ENCODE measurements around the gene G6PC3. TPM values are rescaled to one million over a fixed set of nuclear protein-coding genes. Genes with fewer than 3 reads are reported as not detected.

G6PC3 gene
- total and polyA plus RNA-seq, 3 donors from 2014 or later, result 58.0 to 109 (median 85.5) TPM

DNA sequence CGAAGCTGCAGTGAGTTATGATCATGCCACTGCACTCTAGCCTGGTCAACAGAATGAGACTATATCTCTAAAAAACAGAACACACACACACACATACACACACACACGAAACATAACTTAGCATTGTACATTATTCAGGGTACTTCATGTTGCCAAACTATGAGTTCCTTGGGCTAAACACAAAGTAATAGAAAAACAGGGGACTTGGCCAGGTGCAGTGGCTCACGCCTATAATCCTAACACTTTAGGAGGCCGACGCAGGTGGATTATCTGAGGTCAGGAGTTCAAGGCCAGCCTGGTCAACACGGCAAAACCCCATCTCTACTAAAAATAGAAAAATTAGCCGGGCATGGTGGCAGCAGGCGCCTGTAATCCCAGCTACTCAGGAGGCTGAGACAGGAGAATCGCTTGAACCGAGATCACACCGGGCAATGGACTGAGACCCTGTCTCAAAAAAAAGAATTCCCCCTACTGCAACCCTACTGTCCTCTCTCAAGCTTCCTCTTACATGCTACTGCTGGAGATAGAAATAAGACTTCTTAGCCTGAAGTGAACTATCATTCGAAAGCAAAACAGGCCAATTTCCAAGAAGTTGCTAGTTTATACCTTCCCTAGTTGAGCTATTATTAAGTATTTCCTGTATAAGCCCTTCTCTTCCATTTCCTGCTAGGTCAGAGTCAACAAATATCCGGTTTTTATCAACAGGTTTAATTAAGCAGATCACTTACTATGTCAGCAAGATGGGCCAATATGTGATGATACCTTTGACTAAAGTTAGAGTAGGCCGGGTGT is 11.2 kb upstream of the G6PC3 start:
- peaks cover 2% of the 10 kb centered on the region for H3K4me1 ChIP-seq
- H3K27me3 ChIP-seq, result no peaks in the 10 kb centered on the region
- H3K9me3 ChIP-seq, result no peaks in the 10 kb centered on the region
- TF ChIP-seq POLR2A (IDR thresholded peaks at IDR 0.05), result no peak
- TF ChIP-seq, protein P1, sequence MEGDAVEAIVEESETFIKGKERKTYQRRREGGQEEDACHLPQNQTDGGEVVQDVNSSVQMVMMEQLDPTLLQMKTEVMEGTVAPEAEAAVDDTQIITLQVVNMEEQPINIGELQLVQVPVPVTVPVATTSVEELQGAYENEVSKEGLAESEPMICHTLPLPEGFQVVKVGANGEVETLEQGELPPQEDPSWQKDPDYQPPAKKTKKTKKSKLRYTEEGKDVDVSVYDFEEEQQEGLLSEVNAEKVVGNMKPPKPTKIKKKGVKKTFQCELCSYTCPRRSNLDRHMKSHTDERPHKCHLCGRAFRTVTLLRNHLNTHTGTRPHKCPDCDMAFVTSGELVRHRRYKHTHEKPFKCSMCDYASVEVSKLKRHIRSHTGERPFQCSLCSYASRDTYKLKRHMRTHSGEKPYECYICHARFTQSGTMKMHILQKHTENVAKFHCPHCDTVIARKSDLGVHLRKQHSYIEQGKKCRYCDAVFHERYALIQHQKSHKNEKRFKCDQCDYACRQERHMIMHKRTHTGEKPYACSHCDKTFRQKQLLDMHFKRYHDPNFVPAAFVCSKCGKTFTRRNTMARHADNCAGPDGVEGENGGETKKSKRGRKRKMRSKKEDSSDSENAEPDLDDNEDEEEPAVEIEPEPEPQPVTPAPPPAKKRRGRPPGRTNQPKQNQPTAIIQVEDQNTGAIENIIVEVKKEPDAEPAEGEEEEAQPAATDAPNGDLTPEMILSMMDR (IDR thresholded peaks at IDR 0.05), result no peak
- no peaks in the 10 kb centered on the region for H3K36me3 ChIP-seq (ENCODE audit: low read depth, missing control alignments)
- intact Hi-C loops (cut with DNase I; ENCODE audit: low total_unique reads), result no loop called here
- 70 to 74% methylated on average over 14 of the region's 14 CpGs for WGBS, 2 donors
- no peak overlapping the region for H3K27ac ChIP-seq
- H3K4me3 ChIP-seq, result no peak overlapping the region
- no peak for DNase-seq

DNA sequence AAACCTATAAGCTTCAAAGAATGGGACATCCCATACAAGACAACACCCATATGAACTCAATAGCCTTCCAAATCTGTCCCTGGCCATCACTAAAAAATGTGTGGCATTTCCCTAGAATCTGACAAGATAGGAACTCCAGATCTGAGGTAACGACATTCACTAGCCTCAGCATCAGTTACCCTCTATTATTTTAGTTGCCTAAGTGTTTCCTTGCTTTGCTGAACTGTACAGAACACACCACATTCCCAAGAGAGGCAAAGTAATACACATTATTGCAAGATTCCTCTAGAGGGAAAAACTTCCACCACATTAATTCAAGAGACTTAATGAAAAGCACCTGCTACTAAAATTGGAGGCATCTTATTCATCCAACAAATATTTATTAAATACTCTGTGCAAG is 9.1 kb upstream of the G6PC3 start:
- Histone ChIP-seq H3K27ac (no peak overlapping the region), H3K4me1 (peaks cover 6% of the 10 kb centered on the region), H3K4me3 (no peak overlapping the region), H3K36me3 (ENCODE audit: low read depth, missing control alignments) (no peaks in the 10 kb centered on the region), H3K9me3 (no peaks in the 10 kb centered on the region), H3K27me3 (no peaks in the 10 kb centered on the region)
- 69 to 85% methylated on average over 1 of the region's 1 CpG for WGBS, 2 donors
- no peak for DNase-seq
- TF ChIP-seq POLR2A (IDR thresholded peaks at IDR 0.05), result no peak
- TF ChIP-seq, protein P1 (IDR thresholded peaks at IDR 0.05), result no peak
- intact Hi-C loops (cut with DNase I; ENCODE audit: low total_unique reads), result loop anchor here (10.0 kb wide), 1 partner anchor 53 kb away; no protein-coding TSS in a partner anchor

DNA sequence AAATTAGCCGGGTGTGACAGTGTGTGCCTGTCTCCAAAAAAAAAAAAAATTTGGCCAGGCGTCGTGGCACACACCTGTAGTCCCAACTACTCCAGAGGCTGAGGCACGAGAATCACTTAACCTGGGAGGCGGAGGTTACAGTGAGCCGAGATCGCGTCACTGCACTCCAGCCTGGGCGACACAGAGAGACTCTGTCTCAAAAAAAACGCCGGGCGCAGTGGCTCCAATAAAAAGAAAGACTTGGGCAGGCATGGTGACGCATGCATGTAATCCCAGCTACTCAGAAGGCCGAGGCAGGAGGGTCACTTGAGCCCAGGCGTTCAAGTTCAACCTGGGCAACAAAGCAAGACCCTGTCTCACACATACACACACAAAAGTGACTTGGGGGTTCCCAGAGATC is 7.7 kb upstream of the G6PC3 start:
- Histone ChIP-seq H3K27ac (no peak overlapping the region), H3K9me3 (no peaks in the 10 kb centered on the region), H3K4me1 (peaks cover 12% of the 10 kb centered on the region), H3K36me3 (ENCODE audit: low read depth, missing control alignments) (no peaks in the 10 kb centered on the region), H3K4me3 (no peak overlapping the region), H3K27me3 (no peaks in the 10 kb centered on the region)
- WGBS, 2 donors, result 91 to 94% methylated on average over 15 of the region's 15 CpGs
- TF ChIP-seq, protein P1 (IDR thresholded peaks at IDR 0.05), result no peak
- no peak for TF ChIP-seq POLR2A (IDR thresholded peaks at IDR 0.05)
- intact Hi-C loops (cut with DNase I; ENCODE audit: low total_unique reads), result loop anchor here (10.0 kb wide), 1 partner anchor 52 kb away; no protein-coding TSS in a partner anchor
- no peak for DNase-seq

DNA sequence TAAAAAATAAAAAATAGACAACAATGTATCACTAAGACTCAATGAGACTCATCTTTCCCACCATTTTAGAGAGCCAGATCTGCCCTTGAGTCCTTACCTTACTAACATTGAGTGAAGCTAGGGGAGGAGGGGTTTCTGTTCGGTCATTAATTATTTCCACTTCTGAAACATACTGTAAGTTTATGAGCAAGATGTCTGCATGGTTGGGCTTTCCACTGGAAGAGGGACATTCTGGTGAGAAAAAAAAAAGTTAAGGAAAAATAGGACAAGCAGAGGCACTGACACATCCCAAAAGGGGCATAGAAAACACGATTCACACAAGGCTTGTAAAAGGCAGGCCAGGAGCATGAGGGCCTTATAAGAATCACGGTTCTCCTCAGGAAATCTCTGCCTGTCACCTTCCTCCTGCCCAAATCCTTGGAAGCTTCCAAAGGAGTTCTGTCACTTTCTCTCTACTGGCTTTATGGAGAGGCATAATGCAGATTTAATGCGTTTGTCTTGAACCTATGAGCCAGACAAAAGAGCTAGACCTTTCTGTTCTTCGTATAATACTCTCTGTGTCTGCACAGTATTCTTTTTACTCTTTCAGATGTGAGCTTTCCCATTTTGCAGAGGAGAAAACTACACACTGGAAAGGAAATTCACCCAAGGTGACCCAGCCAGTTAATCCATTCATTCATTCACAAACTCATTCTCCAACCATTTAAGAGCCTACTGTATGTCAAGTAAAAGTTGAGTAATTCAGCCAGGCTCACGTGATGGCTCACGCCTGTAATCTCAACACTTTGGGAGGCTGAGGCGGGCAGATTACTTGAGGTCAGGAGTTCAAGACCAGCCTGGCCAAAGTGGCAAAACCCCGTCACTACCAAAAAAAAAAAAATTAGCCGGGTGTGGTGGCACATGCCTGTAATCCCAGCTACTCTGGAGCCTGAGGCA is 6.6 kb upstream of the G6PC3 start:
- Histone ChIP-seq H3K27ac (no peak overlapping the region), H3K9me3 (no peaks in the 10 kb centered on the region), H3K36me3 (ENCODE audit: low read depth, missing control alignments) (no peaks in the 10 kb centered on the region), H3K27me3 (no peaks in the 10 kb centered on the region), H3K4me3 (no peak overlapping the region), H3K4me1 (peaks cover 12% of the 10 kb centered on the region)
- DNase-seq, result no peak
- TF ChIP-seq, protein P1 (IDR thresholded peaks at IDR 0.05), result no peak
- TF ChIP-seq POLR2A (IDR thresholded peaks at IDR 0.05), result no peak
- intact Hi-C loops (cut with DNase I; ENCODE audit: low total_unique reads), result loop anchor here (10.0 kb wide), 1 partner anchor 51 kb away; no protein-coding TSS in a partner anchor
- 51 to 60% methylated on average over 10 of the region's 10 CpGs for WGBS, 2 donors
